Measurements from ENCODE around the gene CTSE. TPM values are rescaled to one million over a fixed set of nuclear protein-coding genes. Genes with fewer than 3 reads are reported as not detected.

CTSE gene
- total RNA-seq, 1 donor from 2014 or later: 0.52 TPM

DNA sequence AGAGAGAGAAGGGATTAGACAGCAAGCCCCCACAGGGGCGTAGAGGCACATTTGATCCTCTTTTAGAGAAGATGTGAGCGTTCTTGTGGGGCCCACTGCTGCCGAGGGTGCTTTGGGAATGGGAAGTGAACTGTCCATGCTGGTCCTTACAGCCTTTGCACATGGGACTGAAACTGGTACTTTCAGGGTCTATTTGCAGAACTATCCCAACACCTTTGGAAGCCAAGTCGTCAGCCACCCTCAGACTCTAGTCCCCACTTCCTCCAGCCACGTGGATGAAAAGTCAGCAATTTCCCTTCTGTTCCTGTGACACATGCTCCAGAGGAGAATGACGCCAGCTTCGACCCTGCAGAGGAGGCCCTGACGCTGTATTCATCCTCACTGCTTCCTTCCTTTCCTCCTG lies 17.9 kb downstream of the CTSE start:
- Histone ChIP-seq H3K27me3 (ENCODE audit: control insufficient read depth in 3 of 3, insufficient read depth in 3 of 3, low read length in 3 of 3) (no peaks in the 10 kb centered on the region), H3K9ac (ENCODE audit: low read depth in 1 of 3, low read length in 3 of 3) (no peak overlapping the region), H3K4me3 (ENCODE audit: low read length in 3 of 3) (no peak overlapping the region), H3K4me1 (ENCODE audit: control insufficient read depth in 3 of 3, insufficient read depth in 3 of 3, low read length in 3 of 3) (peaks cover 19 to 42% (median 41%) of the 10 kb centered on the region in 3 donors), H3K27ac (ENCODE audit: low read depth, low read length) (no peak overlapping the region), H3K9me3 (ENCODE audit: control insufficient read depth in 3 of 3, low read length in 3 of 3) (no peaks in the 10 kb centered on the region), H3K36me3 (ENCODE audit: control insufficient read depth in 3 of 3, insufficient read depth in 3 of 3, low read length in 3 of 3) (no peaks in the 10 kb centered on the region)

DNA sequence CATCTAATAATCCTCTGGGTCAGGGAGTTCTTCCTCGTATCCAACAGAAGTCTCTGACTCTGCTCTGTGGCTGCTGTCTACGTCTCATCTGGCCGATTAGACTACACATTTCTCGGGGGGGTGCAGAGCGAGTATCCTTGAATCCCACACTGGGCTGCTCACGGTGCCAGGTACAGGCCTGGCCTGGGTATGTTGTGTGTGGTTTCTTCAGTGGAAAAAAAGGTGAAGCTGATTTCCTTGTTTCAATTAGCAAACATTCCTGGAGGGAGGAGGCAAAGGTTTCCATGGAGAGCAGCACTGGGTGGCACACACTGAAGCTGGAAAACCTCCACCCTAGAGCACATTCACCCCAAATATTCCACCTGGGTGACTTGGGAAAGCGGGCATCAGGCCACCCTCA lies 18.5 kb downstream of the CTSE start:
- Histone ChIP-seq H3K9ac (ENCODE audit: low read depth in 1 of 3, low read length in 3 of 3) (no peak overlapping the region), H3K4me3 (ENCODE audit: low read length in 3 of 3) (no peak overlapping the region), H3K27ac (ENCODE audit: low read depth, low read length) (no peak overlapping the region), H3K9me3 (ENCODE audit: control insufficient read depth in 3 of 3, low read length in 3 of 3) (no peaks in the 10 kb centered on the region), H3K36me3 (ENCODE audit: control insufficient read depth in 3 of 3, insufficient read depth in 3 of 3, low read length in 3 of 3) (no peaks in the 10 kb centered on the region), H3K27me3 (ENCODE audit: control insufficient read depth in 3 of 3, insufficient read depth in 3 of 3, low read length in 3 of 3) (no peaks in the 10 kb centered on the region), H3K4me1 (ENCODE audit: control insufficient read depth in 3 of 3, insufficient read depth in 3 of 3, low read length in 3 of 3) (peaks cover 19 to 47% (median 42%) of the 10 kb centered on the region in 3 donors)

DNA sequence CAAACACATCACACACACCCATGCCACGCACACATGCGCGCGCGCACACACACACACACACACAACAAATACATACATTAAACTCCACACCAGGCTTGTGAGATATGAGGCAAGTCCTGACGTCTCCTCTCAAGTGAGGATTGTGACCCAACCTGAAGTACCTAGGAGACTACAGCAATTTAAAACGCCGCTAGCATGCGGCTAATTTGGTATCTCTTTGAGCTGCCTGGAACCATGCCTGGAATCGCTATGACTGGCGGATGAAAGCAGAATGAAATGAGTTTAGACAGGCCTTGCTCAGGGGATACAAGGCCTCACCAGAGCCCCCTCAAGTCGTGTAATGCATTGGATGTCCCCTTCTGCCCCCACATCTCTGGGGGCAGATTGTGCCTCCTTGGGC lies 18.9 kb downstream of the CTSE start:
- no peak overlapping the region for H3K27ac ChIP-seq (ENCODE audit: low read depth, low read length)

DNA sequence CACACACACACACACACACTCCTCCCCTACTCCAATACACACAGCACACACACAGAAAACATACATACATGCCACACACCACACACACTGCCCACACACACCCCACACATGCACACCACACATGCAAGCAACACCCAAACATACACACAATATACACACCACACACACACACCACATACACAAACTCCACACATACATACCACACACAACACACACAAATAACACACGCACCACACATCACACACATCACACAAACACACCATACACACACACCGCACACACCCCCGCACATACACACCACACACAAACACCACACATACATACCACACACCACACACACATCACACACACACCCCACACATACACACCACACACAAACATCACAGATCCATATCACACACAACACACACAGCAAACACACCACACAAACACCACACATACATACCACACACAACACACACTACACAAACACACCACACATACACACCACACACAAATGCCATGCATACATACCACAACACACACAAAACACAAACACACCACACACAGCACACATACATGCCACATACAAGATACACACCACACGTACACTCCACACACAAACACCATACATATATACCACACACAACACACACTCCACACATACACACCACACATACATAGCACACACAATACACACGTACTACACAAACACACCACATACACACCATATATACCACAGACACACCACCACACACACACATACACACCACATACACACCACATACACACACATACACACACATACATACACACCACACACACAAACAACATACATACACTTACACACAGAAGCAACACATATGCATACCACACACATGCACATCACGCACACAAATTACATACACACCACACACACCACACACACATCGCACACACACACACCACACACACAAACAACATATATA lies 19.6 kb downstream of the CTSE start:
- Histone ChIP-seq H3K27me3 (ENCODE audit: control insufficient read depth in 3 of 3, insufficient read depth in 3 of 3, low read length in 3 of 3) (no peaks in the 10 kb centered on the region), H3K36me3 (ENCODE audit: control insufficient read depth in 3 of 3, insufficient read depth in 3 of 3, low read length in 3 of 3) (no peaks in the 10 kb centered on the region), H3K4me3 (ENCODE audit: low read length in 3 of 3) (no peak overlapping the region), H3K9ac (ENCODE audit: low read depth in 1 of 3, low read length in 3 of 3) (no peak overlapping the region), H3K4me1 (ENCODE audit: control insufficient read depth in 3 of 3, insufficient read depth in 3 of 3, low read length in 3 of 3) (peaks cover 19 to 47% (median 46%) of the 10 kb centered on the region in 3 donors), H3K9me3 (ENCODE audit: control insufficient read depth in 3 of 3, low read length in 3 of 3) (no peaks in the 10 kb centered on the region), H3K27ac (ENCODE audit: low read depth, low read length) (peak overlapping the region; percentile 73)

More for the DNA sequence above, 18.9 kb downstream of the CTSE start:
- no peaks in the 10 kb centered on the region for H3K9me3 ChIP-seq (ENCODE audit: control insufficient read depth in 3 of 3, low read length in 3 of 3)
- H3K4me1 ChIP-seq (ENCODE audit: control insufficient read depth in 3 of 3, insufficient read depth in 3 of 3, low read length in 3 of 3): peaks cover 19 to 47% (median 43%) of the 10 kb centered on the region in 3 donors
- H3K9ac ChIP-seq (ENCODE audit: low read depth in 1 of 3, low read length in 3 of 3): no peak overlapping the region
- no peak overlapping the region for H3K4me3 ChIP-seq (ENCODE audit: low read length in 3 of 3)
- no peaks in the 10 kb centered on the region for H3K27me3 ChIP-seq (ENCODE audit: control insufficient read depth in 3 of 3, insufficient read depth in 3 of 3, low read length in 3 of 3)
- no peaks in the 10 kb centered on the region for H3K36me3 ChIP-seq (ENCODE audit: control insufficient read depth in 3 of 3, insufficient read depth in 3 of 3, low read length in 3 of 3)

DNA sequence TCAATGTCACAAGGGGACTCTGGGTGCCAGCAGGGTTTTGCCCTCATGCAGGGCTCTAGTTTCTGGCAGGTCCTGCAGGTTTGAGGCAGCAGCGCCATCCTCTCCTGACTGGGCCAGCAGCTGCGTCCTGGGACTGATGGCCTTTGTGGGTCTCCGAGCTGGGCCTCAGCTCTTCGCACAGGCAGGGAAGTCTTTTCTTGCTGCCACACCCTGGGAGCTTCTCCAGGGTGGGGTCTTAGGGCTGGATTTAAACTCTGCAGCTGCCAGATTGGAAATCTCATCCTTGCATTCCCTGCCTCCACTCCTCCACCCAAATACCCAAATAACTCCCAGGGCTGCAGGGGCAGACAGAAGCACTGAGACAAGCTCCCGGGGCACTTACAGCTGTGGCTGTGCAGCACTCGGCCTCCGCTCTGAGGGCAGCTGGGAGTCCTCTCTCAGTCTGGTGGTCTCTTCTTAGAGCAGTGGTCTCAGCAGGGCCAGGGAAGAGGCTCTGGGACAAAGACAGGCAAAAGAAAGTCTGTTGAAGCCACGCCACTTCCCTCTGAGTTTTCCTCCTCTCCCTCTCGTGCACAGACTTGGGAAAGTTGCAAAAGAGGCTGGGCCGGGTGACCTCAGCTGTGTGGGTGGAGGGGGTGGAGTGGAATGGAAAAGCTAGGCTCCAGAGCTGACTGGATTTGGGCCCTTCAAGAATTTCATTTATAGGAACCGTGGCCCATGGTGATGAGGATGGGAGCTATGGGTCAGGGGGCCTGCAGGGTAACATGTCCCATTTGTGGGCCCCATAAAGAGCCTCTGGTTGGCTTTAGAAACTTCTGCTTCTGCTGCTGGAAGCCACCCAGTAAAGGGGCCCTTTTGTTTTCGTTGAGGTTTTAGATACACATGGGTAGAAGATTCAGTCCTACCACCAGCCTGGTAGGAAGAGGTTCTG lies 20.6 kb downstream of the CTSE start, which contains the start of gene RAB7B:
Gene RAB7B, minus strand, starts transcription at position 525 of the 931 bp plus-strand sequence. CDS start 9,260 bp downstream, outside the sequence.
- no peaks in the 10 kb centered on the region for H3K36me3 ChIP-seq (ENCODE audit: control insufficient read depth in 3 of 3, insufficient read depth in 3 of 3, low read length in 3 of 3)
- peak within 1 kb of the TSS; percentile 7 to 86 (median 50) for H3K9ac ChIP-seq (ENCODE audit: low read depth in 1 of 3, low read length in 3 of 3)
- peaks cover 29 to 54% (median 51%) of the 10 kb centered on the region in 3 donors for H3K4me1 ChIP-seq (ENCODE audit: control insufficient read depth in 3 of 3, insufficient read depth in 3 of 3, low read length in 3 of 3)
- no peaks in the 10 kb centered on the region for H3K27me3 ChIP-seq (ENCODE audit: control insufficient read depth in 3 of 3, insufficient read depth in 3 of 3, low read length in 3 of 3)
- peak within 1 kb of the TSS; percentile 73 for H3K27ac ChIP-seq (ENCODE audit: low read depth, low read length)
- no peaks in the 10 kb centered on the region for H3K9me3 ChIP-seq (ENCODE audit: control insufficient read depth in 3 of 3, low read length in 3 of 3)
- peak within 1 kb of the TSS; percentile 46 to 76 (median 53) for H3K4me3 ChIP-seq (ENCODE audit: low read length in 3 of 3)

DNA sequence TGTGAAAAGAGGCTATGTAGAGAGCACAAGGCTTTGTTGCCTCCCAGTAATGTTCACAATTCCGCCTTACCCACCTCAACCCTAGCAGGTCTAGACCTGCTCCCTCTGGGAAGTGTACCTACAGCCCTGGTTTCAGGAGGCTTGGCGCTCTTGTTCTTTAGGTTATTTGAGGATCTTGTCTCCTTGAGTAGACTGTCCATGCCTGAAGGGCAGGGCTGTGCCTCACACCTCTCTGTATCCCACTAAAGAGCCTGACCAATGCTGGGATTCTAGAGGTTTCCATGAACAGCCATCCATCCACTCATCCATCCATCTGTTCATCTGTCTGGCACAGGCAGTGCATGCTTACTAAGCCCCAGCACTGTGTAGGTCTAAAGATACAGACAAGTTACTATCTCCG lies 21.5 kb downstream of the CTSE start:
- Histone ChIP-seq H3K4me1 (ENCODE audit: control insufficient read depth in 3 of 3, insufficient read depth in 3 of 3, low read length in 3 of 3) (peaks cover 32 to 58% (median 51%) of the 10 kb centered on the region in 3 donors), H3K4me3 (ENCODE audit: low read length in 3 of 3) (peak overlapping the region in 2 of 3 donors; percentile 46 to 76)

DNA sequence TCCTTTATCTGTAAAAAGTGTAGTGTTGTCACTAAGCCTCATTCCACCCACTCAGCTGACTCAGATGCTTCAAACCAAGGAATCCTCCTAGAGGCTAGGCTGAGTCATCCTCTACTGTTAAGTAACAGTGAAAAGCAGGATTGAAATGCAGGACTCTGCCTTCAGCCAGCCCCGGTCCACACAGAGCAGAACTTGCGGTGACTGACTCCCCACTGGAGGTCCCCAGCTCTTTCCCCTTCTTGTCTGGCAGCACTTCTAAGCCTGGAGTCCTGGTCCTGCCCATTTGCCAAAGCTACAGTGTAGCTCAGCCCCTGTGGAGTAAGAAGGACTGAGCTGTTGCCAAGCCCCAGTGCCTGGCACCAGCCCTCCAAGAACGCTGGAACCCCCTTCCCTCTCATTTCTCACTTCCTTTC lies 22.2 kb downstream of the CTSE start:
- H3K27me3 ChIP-seq (ENCODE audit: control insufficient read depth in 3 of 3, insufficient read depth in 3 of 3, low read length in 3 of 3): no peaks in the 10 kb centered on the region
- H3K36me3 ChIP-seq (ENCODE audit: control insufficient read depth in 3 of 3, insufficient read depth in 3 of 3, low read length in 3 of 3): no peaks in the 10 kb centered on the region
- no peaks in the 10 kb centered on the region for H3K9me3 ChIP-seq (ENCODE audit: control insufficient read depth in 3 of 3, low read length in 3 of 3)
- peak overlapping the region; percentile 2 to 76 (median 46) for H3K4me3 ChIP-seq (ENCODE audit: low read length in 3 of 3)
- H3K9ac ChIP-seq (ENCODE audit: low read depth in 1 of 3, low read length in 3 of 3): peak overlapping the region in 1 of 3 donors; percentile 69
- H3K27ac ChIP-seq (ENCODE audit: low read depth, low read length): peak overlapping the region; percentile 54
- H3K4me1 ChIP-seq (ENCODE audit: control insufficient read depth in 3 of 3, insufficient read depth in 3 of 3, low read length in 3 of 3): peaks cover 32 to 58% (median 51%) of the 10 kb centered on the region in 3 donors

More for the DNA sequence above, 21.5 kb downstream of the CTSE start:
- peak overlapping the region; percentile 73 for H3K27ac ChIP-seq (ENCODE audit: low read depth, low read length)
- peak overlapping the region in 1 of 3 donors; percentile 86 for H3K9ac ChIP-seq (ENCODE audit: low read depth in 1 of 3, low read length in 3 of 3)
- H3K27me3 ChIP-seq (ENCODE audit: control insufficient read depth in 3 of 3, insufficient read depth in 3 of 3, low read length in 3 of 3): no peaks in the 10 kb centered on the region
- H3K9me3 ChIP-seq (ENCODE audit: control insufficient read depth in 3 of 3, low read length in 3 of 3): no peaks in the 10 kb centered on the region
- no peaks in the 10 kb centered on the region for H3K36me3 ChIP-seq (ENCODE audit: control insufficient read depth in 3 of 3, insufficient read depth in 3 of 3, low read length in 3 of 3)

DNA sequence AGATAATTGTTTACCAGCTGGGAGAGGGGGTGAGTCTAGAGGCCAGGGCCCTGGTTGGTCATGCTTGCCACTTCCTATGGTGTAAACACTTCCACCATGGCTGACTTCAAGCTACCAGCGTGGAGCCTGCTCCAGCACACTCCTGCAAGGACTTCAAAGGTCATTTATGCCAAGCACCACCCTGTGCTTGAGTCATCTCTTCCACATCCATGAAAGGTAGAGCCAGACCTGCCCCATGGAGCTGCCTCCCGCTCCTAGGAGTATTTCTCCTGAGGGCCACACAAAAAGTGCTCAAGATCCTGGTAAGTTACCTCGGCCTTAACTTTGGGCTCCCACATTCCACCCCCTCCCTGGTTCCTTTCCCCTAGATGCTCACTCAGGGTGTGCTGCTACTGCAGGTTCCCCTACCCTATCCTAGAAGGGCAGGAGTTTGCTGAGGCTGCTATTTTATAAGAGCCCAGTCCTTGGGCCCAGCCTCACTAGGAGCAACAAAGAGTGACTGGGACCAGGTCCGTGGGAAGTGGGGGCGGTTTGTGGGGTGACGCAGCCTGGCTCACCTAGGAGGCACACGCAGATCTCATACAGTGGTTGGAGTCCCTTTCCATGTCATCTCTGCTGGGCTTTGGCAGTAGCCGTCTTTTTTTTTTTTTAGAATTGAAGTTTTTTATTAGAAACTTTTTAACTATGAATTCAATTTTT lies 22.9 kb downstream of the CTSE start:
- H3K27me3 ChIP-seq (ENCODE audit: control insufficient read depth in 3 of 3, insufficient read depth in 3 of 3, low read length in 3 of 3): no peaks in the 10 kb centered on the region
- H3K9me3 ChIP-seq (ENCODE audit: control insufficient read depth in 3 of 3, low read length in 3 of 3): no peaks in the 10 kb centered on the region
- no peaks in the 10 kb centered on the region for H3K36me3 ChIP-seq (ENCODE audit: control insufficient read depth in 3 of 3, insufficient read depth in 3 of 3, low read length in 3 of 3)
- peak overlapping the region in 1 of 3 donors; percentile 33 for H3K9ac ChIP-seq (ENCODE audit: low read depth in 1 of 3, low read length in 3 of 3)
- peak overlapping the region; percentile 34 for H3K27ac ChIP-seq (ENCODE audit: low read depth, low read length)
- peaks cover 32 to 58% (median 51%) of the 10 kb centered on the region in 3 donors for H3K4me1 ChIP-seq (ENCODE audit: control insufficient read depth in 3 of 3, insufficient read depth in 3 of 3, low read length in 3 of 3)
- H3K4me3 ChIP-seq (ENCODE audit: low read length in 3 of 3): peak overlapping the region in 1 of 3 donors; percentile 6
